Activated CD4-positive, alpha-beta T cell treated with anti-CD3 and anti-CD28 coated beads for 36 hours (primary cell): ENCODE results near the gene SLC25A53. TPM values are rescaled to one million over a fixed set of nuclear protein-coding genes. Genes with fewer than 3 reads are reported as not detected.

Source experiments
- ATAC-seq: fragments of 200-7000 bp; cut with Tn5 transposase; one replicate; pipeline ENCODE4 v1.10.0; 2021; ENCODE audit warnings: mild to moderate bottlenecking, moderate library complexity
- CTCF ChIA-PET: fragments of 350-600 bp; sonication (Branson Sonifier 250); formaldehyde crosslinking; loops from one replicate; lab custom pipeline; 2021; ENCODE audit warnings: antibody characterized with exemption; lab: Charles Lee
- POLR2A ChIA-PET: fragments of 350-600 bp; sonication (Branson Sonifier 250); formaldehyde crosslinking; loops from one replicate; lab custom pipeline; 2021; ENCODE audit warnings: antibody characterized with exemption, inconsistent platforms; lab: Charles Lee
- DNase-seq: peaks from one replicate; pipeline ENCODE4 v3.0.0-alpha.2; 2020
- H3K27ac Mint-ChIP-seq: one replicate; pipeline ENCODE4 v1.8.0; 2021; ENCODE audit warnings: mixed read lengths
- H3K27me3 Mint-ChIP-seq: one replicate; pipeline ENCODE4 v1.8.0; 2021; ENCODE audit warnings: mixed read lengths
- H3K36me3 Mint-ChIP-seq: one replicate; pipeline ENCODE4 v1.8.0; 2021; ENCODE audit warnings: low read depth, mixed read lengths
- H3K4me1 Mint-ChIP-seq: one replicate; pipeline ENCODE4 v1.8.0; 2021; ENCODE audit warnings: mixed read lengths
- H3K4me3 Mint-ChIP-seq: one replicate; pipeline ENCODE4 v1.8.0; 2021; ENCODE audit warnings: mild to moderate bottlenecking, moderate library complexity, mixed read lengths
- H3K9me3 Mint-ChIP-seq: one replicate; pipeline ENCODE4 v1.8.0; 2021; ENCODE audit warnings: low read depth, mixed read lengths
- intact Hi-C, 2 experiments: fragments of 100-400 bp; cut with DNase I in 1 of 2; cut with micrococcal nuclease in 1 of 2; formaldehyde crosslinking; loops; one replicate each; pipeline versions ENCODE4 v1.14.2 to v1.15.1; 2022 to 2024; cut with DNase I, micrococcal nuclease
- total RNA-seq, 2 experiments: library from RNA; stranded (reverse); gene quantifications; one replicate each; pipeline ENCODE4 v1.2.3, GENCODE V29; 2021

SLC25A53 gene
- total RNA-seq, 2 experiments from 2014 or later = 3.5 to 5.1 TPM

DNA sequence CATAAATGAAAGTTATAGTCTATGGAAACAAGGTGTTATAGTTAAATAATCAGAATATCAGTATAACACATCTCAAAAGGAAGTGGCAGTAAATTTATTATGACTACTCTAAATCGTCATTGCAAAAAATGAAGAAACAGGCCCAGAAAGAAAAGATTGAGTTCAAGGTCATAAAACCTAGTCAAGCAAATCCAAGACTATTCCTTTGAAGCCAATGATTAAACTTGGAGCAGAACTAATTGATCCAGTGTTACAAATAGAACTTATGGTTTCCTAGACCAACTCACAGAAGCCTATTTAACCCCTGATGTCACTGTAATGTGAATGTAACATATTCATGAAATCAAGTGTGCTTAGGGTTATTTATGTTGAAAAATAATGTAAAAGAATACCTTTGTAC lies 11.3 kb upstream of the SLC25A53 start:
- Mint-ChIP-seq H3K27me3 (no peaks in the 10 kb centered on the region), H3K36me3 (peaks cover 4% of the 10 kb centered on the region), H3K9me3 (no peaks in the 10 kb centered on the region), H3K27ac (peak overlapping the region; percentile 55), H3K4me1 (peaks cover 29% of the 10 kb centered on the region), H3K4me3 (peak overlapping the region; percentile 77)
- ATAC-seq = no peak
- CTCF ChIA-PET = no interaction called here
- DNase-seq = no peak
- POLR2A ChIA-PET = no interaction called here
- intact Hi-C loops = no loop called here

DNA sequence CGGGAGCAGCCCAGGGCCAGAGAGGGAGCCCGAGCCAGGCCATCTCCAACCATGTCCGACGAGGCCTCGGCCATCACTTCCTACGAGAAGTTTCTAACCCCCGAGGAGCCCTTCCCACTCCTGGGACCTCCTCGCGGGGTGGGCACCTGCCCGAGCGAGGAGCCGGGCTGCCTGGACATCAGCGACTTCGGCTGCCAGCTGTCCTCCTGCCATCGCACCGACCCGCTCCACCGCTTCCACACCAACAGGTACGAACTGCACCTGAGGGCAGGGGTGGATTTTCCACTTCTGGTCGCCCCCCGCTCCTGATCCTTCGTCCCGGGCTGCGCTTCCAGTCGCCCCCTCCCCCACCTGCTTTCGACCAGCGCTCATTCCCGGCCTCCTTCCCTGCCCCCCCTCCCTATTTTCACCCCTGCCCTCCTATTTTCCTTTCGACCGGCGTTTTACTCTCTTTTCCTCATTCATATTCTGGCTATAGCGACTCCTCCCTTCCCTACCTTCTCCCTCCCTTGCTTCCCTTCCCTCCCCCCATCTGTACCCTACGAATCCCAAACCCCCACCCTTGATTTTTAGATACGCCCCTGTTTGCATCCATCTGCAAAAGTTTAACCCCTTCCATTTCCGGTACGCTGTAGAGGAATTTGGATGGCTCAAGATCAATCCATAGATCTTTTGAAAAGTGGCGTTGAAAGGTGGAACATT lies 10.1 kb upstream of the SLC25A53 start:
- Mint-ChIP-seq H3K4me1 (peaks cover 29% of the 10 kb centered on the region), H3K9me3 (no peaks in the 10 kb centered on the region), H3K36me3 (peaks cover 4% of the 10 kb centered on the region), H3K4me3 (peak overlapping the region; percentile 77), H3K27me3 (no peaks in the 10 kb centered on the region), H3K27ac (peak overlapping the region; percentile 55)
- DNase-seq (peak; percentile 11), ATAC-seq (no peak)
- ChIA-PET POLR2A (interaction anchor here (1.0 to 1.8 kb wide), 2 partner anchors 10 to 45 kb away, joined by 4 to 7 read pairs; partner anchors contain the start of gene SLC25A53), CTCF (interaction anchor here (1.0 to 2.9 kb wide), 2 partner anchors 9 to 28 kb away, joined by 5 to 24 read pairs; partner anchors contain the start of gene SLC25A53)
- intact Hi-C loops = loop anchor here (1.0 kb wide), 1 partner anchor 10 kb away; the partner anchor contains the start of gene SLC25A53 (in 2 of the 2)

DNA sequence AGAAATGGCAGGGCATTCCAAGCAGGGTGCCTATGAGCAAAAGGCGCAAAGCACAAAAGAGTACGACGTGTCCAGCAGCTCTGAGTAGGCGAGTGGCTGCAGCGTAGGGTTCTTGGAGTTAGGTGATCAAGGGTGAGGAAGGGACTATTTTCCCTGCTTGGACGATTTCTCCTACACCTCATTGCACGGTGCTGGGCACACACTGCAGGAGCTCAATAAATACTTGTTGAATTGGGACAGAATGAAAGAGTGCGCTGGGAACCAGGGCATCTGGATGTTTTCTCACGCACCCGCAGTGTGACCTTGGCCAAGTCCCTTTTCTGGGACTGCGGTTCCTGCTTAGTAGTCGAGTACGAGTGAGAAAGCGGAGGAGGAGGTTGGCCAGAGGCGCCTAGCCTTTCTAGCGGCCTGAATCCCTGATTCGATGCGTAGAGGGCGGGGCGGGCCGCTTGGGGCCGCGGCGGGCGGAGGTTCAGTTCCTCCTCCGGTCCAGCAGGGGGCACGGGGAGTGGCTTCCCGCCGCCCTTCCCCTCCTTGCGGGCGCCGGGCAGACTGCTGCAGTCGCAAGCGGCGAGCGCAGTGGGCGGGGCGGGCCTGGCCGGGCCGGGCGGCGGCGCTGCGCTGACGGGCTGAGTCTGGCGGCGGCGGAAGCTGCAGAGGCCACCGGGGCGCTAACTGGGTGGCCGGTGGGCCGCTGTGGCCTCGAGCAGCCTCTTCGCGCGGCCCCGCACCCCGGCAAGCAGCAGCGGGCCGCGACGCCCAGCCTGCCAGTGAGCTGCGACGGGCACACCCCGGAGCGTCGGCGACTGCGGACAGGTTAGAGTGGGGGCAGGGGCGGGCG lies 9.3 kb upstream of the SLC25A53 start, which contains the start of gene FAM199X:
Gene FAM199X, plus strand, starts transcription at position 560 of the 841 bp plus-strand sequence. CDS start 333 bp downstream, outside the sequence.
- CTCF ChIA-PET = interaction anchor here (0.9 to 2.9 kb wide), 6 partner anchors 8 to 65 kb away, joined by 3 to 24 read pairs (median 3); partner anchors contain the start of gene SLC25A53

DNA sequence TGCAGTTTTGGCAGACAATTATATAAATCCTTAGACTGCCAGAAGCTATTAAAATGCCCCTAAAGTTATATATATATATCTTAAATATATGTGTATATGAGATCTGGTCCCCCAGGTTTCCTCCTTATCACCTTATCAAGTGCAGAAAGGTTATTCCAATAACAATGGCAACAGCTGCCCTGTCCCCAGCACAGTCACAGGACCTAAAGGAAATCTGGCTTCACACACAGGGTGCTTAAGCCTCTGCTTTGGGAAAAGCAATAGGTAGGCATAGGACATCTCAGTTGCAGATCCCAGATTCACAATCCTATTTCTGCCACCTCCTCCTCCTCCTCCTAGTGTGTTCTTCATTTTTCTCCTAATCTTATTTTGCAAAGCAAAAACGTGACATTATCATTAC lies 5.8 kb downstream of the SLC25A53 start:
- intact Hi-C loops = loop anchor here in 1 of 2 experiments (10.0 kb wide), 1 partner anchor 596 kb away; no protein-coding TSS in a partner anchor
- H3K36me3 Mint-ChIP-seq = peaks cover 2% of the 10 kb centered on the region
- DNase-seq (no peak), ATAC-seq (no peak)
- peaks cover 4% of the 10 kb centered on the region for H3K4me1 Mint-ChIP-seq
- CTCF ChIA-PET = interaction anchor here (1.3 kb wide), 1 partner anchor 15 kb away, joined by 3 read pairs; no protein-coding TSS in a partner anchor
- H3K9me3 Mint-ChIP-seq = no peaks in the 10 kb centered on the region
- H3K27me3 Mint-ChIP-seq = no peaks in the 10 kb centered on the region
- H3K4me3 Mint-ChIP-seq = no peak overlapping the region
- no peak overlapping the region for H3K27ac Mint-ChIP-seq
- POLR2A ChIA-PET = no interaction called here

More for the DNA sequence above, 9.3 kb upstream of the SLC25A53 start, which contains the start of gene FAM199X:
- no peaks in the 10 kb centered on the region for H3K27me3 Mint-ChIP-seq
- H3K9me3 Mint-ChIP-seq = no peaks in the 10 kb centered on the region
- DNase-seq (peak; percentile 90), ATAC-seq (peak; percentile 96)
- H3K27ac Mint-ChIP-seq = peak within 1 kb of the TSS; percentile 78
- intact Hi-C loops = loop anchor here (1.0 kb wide), 1 partner anchor 9 kb away; the partner anchor contains the start of gene SLC25A53 (in 2 of the 2)
- POLR2A ChIA-PET = interaction anchor here (1.0 to 1.8 kb wide), 2 partner anchors 9 to 45 kb away, joined by 4 to 7 read pairs; partner anchors contain the start of gene SLC25A53
- peaks cover 29% of the 10 kb centered on the region for H3K4me1 Mint-ChIP-seq
- peaks cover 4% of the 10 kb centered on the region for H3K36me3 Mint-ChIP-seq
- peak within 1 kb of the TSS; percentile 77 for H3K4me3 Mint-ChIP-seq

DNA sequence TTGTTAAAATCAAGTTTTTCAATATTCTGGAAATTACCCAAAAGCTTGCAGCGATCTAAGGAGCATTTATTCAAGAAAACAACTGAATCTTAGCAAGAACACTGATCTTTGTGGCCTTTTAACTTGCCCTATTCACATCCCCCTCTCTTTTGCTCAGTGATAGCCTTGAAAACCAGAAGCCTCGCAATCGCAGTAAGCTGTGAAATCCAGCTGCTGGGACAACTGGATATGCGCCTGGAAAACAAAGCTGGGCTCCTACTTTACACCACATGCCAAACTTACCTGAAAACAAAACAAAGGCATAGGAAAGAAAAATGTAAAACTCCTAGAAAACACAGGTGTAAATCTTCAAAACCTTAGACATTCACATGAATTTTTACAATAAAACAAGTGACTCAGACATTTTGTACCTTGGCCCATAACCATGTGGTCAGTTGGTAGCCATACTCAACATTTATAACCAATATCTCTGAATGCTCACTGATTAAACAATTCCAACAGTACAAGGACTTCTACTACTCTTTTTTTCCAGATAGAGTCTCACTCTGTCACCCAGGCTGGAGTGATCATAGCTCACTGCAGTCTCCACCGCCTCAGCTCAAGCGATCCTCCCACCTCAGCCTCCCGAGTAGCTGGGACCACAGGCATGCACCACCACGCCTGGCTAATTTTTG lies 15.6 kb downstream of the SLC25A53 start:
- CTCF ChIA-PET = interaction anchor here (0.6 to 1.5 kb wide), 3 partner anchors 10 to 771 kb away, joined by 3 to 4 read pairs (median 3); no protein-coding TSS in a partner anchor
- H3K36me3 Mint-ChIP-seq = no peaks in the 10 kb centered on the region
- ATAC-seq = no peak
- no peak for DNase-seq
- peaks cover 21% of the 10 kb centered on the region for H3K4me1 Mint-ChIP-seq
- intact Hi-C loops = no loop called here
- POLR2A ChIA-PET = no interaction called here
- no peak overlapping the region for H3K27ac Mint-ChIP-seq
- H3K9me3 Mint-ChIP-seq = no peaks in the 10 kb centered on the region
- H3K27me3 Mint-ChIP-seq = no peaks in the 10 kb centered on the region
- H3K4me3 Mint-ChIP-seq = no peak overlapping the region

DNA sequence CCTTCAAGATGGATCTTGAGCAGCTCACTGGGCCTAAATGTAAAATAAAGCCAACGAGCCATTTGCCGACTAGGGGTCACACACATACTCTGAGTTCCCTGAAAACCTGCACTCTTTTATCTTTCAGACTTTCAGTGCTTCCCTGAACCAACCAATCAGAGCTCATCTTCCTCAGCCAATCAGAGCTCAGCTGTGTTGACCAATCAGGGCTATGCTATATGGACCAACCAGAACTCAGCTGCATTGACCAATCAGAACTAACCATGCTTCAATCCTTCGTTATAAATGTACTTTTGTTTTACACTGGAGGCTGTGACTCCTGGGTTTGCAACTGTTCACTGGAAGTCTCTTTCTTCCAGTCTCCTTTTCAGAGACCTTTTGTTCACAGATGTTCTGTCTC lies 19.3 kb downstream of the SLC25A53 start:
- POLR2A ChIA-PET = no interaction called here
- no peak overlapping the region for H3K4me3 Mint-ChIP-seq
- intact Hi-C loops = loop anchor here in 1 of 2 experiments (2.0 kb wide), 1 partner anchor 293 kb away; no protein-coding TSS in a partner anchor
- DNase-seq (no peak), ATAC-seq (peak; percentile 71)
- no peaks in the 10 kb centered on the region for H3K36me3 Mint-ChIP-seq
- CTCF ChIA-PET = interaction anchor here (1.0 to 2.6 kb wide), 5 partner anchors 18 to 292 kb away, joined by 3 to 26 read pairs (median 8); partner anchors contain the start of gene SLC25A53
- no peaks in the 10 kb centered on the region for H3K9me3 Mint-ChIP-seq
- peaks cover 25% of the 10 kb centered on the region for H3K4me1 Mint-ChIP-seq
- no peak overlapping the region for H3K27ac Mint-ChIP-seq
- no peaks in the 10 kb centered on the region for H3K27me3 Mint-ChIP-seq

DNA sequence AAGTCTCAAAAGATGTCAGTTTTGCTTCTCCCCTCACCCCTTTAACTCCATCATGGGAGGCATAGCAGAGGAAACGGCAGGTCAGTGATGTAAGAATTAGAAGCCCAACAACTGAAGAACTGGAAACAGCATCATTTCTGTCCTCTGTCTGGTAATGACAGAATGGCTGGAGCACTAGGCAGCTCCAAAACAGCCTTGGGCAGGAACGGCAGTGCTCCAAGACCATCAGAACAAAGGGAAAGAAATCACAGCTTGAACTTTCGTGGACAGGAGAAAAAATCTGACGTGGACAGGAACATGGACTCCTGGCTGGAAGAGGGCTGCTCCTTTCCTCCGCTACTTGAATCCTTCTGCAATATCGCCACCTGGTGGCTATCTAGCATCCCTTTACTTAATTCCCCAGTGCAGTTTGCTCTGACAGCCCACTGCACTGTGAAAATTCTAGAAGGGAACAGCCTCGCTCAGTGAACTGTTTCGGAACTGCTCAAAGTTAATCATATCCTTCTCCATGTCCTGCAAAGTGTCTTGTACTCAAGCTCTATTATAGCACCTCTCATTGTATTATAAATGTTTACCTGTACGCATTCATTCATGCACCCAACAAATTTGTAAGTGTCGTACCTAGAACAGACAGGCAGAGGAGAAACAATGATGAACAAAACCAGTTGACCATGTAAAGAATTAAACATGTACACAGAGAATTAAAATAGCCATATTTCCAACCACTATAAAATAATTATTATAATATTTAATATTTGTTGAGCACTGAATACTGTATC lies 20.4 kb downstream of the SLC25A53 start:
- ChIA-PET POLR2A (no interaction called here), CTCF (interaction anchor here (0.6 to 2.6 kb wide), 8 partner anchors 8 to 291 kb away, joined by 3 to 26 read pairs (median 5); partner anchors contain the start of gene SLC25A53)
- ATAC-seq (peak; percentile 70), DNase-seq (peak; percentile 64)
- intact Hi-C loops = loop anchor here (1.0 to 2.0 kb wide), 3 partner anchors 38 to 292 kb away; no protein-coding TSS in a partner anchor
- H3K9me3 Mint-ChIP-seq = no peaks in the 10 kb centered on the region
- H3K4me3 Mint-ChIP-seq = no peak overlapping the region
- H3K4me1 Mint-ChIP-seq = peaks cover 21% of the 10 kb centered on the region
- H3K36me3 Mint-ChIP-seq = no peaks in the 10 kb centered on the region
- H3K27me3 Mint-ChIP-seq = no peaks in the 10 kb centered on the region
- no peak overlapping the region for H3K27ac Mint-ChIP-seq

DNA sequence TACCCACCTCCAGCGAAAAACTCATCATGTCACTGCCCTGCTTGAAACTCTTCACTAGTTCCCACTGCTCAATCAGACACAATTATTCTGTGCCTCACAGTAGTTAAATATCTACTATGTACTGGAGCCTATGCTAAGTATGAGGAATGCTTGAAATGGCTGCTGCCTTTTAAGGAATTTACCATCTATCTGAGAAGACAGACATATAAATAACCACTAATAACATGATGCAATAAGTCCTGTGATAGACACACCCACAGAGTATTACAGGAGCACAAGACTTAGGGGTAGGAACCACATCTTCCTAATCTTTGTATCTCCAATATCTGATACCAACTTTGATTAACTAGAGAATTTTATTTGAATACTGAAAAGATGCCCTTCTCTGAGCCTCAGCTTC lies 21.1 kb downstream of the SLC25A53 start:
- intact Hi-C loops = loop anchor here (1.0 to 2.0 kb wide), 3 partner anchors 37 to 291 kb away; no protein-coding TSS in a partner anchor
- Mint-ChIP-seq H3K9me3 (no peaks in the 10 kb centered on the region), H3K4me1 (peaks cover 21% of the 10 kb centered on the region), H3K27ac (peak overlapping the region; percentile 60), H3K36me3 (peaks cover under 1% of the 10 kb centered on the region), H3K27me3 (no peaks in the 10 kb centered on the region), H3K4me3 (no peak overlapping the region)
- ChIA-PET CTCF (interaction anchor here (0.6 to 2.6 kb wide), 7 partner anchors 7 to 291 kb away, joined by 3 to 26 read pairs (median 4); no protein-coding TSS in a partner anchor), POLR2A (no interaction called here)
- no peak for ATAC-seq
- DNase-seq = no peak

DNA sequence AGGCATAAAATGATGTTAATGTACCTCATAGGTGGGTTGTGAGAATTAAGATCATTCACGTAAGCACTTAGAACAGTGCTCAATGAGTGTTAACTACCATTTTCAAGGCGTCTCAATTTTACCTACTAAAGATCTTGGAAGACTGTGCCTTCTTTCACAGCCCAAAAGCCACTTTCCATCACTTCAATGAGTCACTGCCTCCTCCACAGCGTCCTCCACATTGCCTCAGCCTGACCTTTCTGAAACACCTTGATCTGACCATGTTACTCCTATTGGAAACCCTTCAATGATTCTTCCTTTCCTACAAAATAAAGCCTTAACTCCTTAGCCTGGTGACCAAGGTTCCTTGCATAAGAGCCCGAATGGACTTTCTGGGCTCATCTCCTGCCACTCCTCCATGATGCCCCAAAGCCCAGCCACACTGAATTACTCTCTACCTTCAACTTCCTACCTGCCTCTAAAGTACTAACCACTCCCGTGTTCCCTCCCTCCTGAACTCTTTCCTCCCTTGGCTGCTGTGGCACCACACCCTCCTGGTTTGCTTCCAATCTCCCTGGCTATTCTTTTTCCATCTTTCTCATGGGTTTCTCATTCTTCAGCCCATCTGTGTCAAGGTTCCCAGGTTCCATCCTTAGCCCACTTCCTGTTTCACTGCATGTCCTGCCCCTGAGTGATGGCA lies 22.1 kb downstream of the SLC25A53 start:
- ATAC-seq = no peak
- POLR2A ChIA-PET = no interaction called here
- no peak for DNase-seq
- intact Hi-C loops = no loop called here
- Mint-ChIP-seq H3K27ac (peak overlapping the region; percentile 60), H3K4me3 (no peak overlapping the region), H3K36me3 (peaks cover 9% of the 10 kb centered on the region), H3K27me3 (no peaks in the 10 kb centered on the region), H3K9me3 (no peaks in the 10 kb centered on the region), H3K4me1 (peaks cover 21% of the 10 kb centered on the region)
- CTCF ChIA-PET = interaction anchor here (0.9 to 1.9 kb wide), 2 partner anchors 21 to 211 kb away, joined by 3 to 6 read pairs; no protein-coding TSS in a partner anchor
